HG03575 (cell line): ENCODE data around the gene SLC13A5.
"Not testable (repeated sequence)": the region's sequence is repeated elsewhere in the genome, so short reads cannot be mapped to it uniquely, and the experiment has no call there.

Experiments
- ATAC-seq: cut with Tn5 transposase; IDR thresholded peaks from one replicate; pipeline ENCODE4 v1.9.1; 2021; ENCODE audit not compliant: unreplicated experiment, insufficient number of reproducible peaks, low FRiP score; ENCODE audit errors: extremely low read depth

Gene SLC13A5

DNA sequence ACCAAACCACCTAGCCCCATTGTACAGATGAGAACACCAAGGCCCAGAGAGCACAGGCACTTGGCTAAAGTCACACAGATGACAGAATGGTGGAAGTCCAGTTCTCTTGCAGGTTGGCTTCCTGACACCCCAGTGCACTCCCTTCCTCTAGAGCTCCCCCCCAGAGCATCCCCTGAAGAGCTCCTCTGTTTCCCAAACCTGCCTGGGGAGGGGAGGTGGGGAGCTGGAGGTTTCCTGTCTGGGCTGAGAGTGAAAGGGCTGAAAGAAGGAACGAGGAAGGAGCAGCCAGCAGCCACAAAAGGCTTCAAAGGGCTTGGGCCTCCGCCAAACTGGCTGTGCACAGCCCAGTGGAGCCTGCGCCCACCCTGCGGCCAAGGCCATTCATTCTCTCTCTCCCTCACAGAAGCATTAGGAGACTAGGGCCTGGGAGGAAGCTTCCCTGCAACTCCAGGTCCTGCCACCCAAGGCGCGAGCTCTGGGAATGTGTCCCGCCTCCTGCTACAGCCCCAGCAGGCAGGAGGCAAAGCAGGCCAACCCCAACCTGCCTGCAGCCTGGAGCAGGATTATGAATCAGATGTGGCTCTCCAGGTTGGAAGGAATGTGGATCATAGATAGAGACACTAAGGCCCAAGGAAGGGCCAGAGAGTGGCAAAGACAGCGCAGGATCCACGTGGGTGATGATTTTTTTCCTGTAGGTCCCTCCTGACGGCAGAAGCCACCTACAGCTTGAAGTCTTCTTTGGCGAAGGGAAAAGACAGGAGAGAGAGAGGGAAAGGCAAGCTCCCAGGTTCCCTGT, 913 bp downstream of the SLC13A5 start:
- ATAC-seq = no peak

DNA sequence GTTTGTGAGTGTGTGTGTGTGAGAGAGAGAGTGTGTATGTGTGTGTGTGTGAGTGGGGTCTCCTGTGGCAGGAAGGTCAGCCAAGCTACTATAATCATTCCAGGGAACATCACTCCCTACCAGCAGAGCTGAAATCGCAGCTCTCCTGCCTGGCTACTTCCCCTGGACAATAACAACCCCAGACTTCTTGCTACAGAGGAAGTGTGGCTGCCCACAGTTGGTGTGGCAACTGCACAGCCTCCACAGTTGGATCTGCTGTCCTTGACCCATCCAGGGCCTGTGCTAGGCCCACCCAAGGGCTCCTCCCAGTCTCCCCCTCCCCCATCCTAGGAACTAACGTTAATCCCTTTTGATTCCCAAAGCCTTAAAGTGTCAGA, 1.5 kb downstream of the SLC13A5 start:
- ATAC-seq = no peak

GRCh38 chr17:6711081-6711674, 2.0 kb downstream of the SLC13A5 start:
- ATAC-seq = no peak

DNA sequence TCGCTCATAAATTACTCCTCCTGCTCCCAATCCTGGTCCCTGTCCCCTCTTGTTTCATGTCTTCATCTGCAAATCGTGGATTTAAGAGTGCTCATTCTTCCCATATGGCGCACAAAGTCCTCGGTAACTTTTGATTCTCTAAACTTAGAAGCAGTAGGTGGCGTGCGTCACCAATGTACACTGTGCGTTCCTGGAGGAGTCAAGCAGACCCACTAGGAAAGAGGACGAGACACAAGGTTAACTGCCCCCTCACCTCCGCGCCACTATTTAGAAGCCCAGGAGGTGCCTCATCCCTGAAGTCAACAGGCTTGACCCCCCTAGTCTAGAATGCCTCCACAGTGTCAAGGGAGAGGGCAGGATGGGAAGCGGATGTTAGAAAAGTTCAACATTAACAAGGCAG, 2.9 kb downstream of the SLC13A5 start:
- ATAC-seq = no peak

GRCh38 chr17:6708357-6708961, 4.7 kb downstream of the SLC13A5 start:
- ATAC-seq = no peak

DNA sequence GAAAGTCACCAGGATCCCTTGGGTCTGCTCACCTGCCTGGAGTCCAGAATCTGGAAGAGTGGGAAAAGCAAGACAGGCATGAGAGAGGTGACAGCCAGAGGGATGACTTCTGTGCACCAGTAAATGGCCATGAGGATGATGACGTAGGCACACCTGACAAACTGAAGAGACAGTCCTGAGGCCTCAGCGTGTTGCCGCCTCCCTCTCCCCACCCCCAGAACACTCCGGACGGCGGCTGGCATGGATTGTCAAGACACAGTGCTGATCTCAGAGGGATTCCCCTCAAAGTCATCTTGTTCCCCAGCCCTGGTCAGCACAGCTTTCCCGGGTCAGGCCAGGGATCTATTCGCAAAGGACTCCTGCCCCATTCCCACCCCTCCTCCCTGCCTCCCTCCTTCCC, 6.2 kb downstream of the SLC13A5 start:
- no peak for ATAC-seq

- ATAC-seq = no peak
Measured at GRCh38 chr17:6706499-6706898, 6.7 kb downstream of the SLC13A5 start.

- ATAC-seq = no peak
Measured at GRCh38 chr17:6704470-6705052, 8.6 kb downstream of the SLC13A5 start.

GRCh38 chr17:6703751-6704150, 9.4 kb downstream of the SLC13A5 start:
- no peak for ATAC-seq

DNA sequence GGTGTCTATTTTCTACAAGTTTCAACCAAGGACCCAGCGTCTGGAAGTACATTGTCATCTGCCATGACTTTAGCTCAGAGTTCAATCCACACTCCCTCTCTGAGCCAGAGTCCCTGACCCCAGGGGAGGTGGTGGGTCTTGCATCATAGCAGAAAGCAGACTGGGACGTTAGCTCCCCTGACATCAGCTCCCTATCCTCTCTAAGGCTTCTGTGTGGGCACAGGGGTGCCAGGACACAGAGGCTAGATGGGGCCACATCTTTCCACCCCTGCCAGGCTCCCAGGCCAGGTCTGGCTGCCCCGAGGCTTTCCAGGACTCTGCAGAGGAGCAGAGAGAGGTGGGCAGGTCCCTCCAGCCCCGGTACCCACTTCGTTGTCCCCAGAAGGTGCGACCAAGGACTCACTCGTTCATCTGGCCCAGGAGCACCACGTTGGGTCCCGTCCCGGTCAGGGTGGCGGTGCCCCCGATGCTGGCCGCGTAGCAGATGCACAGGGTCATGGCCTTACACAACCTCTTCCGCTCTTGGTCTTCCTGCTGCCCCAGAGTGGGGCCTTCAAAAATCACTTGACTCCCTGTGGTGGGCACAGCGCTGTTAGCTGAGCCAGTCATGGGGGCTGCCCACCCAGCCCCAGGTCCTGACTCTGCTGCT, 10.5 kb downstream of the SLC13A5 start:
- ATAC-seq = no peak

- no peak for ATAC-seq
Measured at GRCh38 chr17:6701719-6702118, 11.4 kb downstream of the SLC13A5 start.

- no peak for ATAC-seq
Measured at GRCh38 chr17:6700948-6701307, 12.2 kb downstream of the SLC13A5 start.

DNA sequence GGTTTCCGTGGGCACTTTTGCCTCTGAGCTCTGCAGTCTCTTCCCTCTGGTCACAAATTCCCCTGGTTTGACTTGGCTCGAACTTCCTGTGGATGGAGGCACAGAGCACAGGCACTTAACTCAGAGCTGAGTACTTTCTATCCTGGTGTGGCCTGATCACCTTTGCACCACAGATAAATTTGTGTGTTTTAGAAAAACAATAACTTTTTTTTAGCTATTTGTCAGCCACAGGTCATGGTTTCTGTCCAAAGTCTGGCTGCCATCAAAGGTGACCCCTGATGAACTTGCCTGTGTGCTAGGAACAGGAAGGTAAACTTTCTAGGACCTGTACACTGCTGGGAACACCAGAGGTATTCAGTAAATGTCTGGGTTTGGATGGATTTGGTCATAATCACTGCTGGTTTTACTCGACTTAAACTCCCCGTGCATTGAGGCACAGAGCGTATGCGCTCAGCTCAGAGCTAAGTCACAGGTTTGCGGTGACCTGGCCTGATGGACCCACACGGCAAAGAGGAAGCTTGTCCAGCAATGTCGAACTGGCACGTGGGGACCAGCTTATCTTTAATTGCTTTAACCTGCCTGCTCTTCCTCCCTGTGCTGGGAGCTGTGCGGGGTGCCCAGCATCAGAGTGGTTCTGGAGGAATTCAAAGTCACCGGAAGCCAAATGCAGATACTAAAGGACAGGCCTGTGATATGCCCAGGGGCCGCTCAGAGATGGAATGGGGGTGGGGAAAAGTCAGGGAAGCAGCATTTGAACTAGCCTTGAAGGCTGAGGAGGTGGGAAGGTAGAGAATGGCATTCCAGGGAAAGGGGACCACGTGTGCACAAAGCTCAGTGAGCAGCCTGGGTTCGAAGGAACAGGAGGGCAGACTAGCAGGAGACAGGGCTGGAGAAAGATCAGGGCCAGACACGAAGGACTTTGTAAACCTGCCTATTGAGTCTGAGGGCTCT, 12.9 kb downstream of the SLC13A5 start:
- ATAC-seq = no peak

- no peak for ATAC-seq
Measured at GRCh38 chr17:6698004-6698403, 15.2 kb downstream of the SLC13A5 start.

- ATAC-seq = no peak
Measured at GRCh38 chr17:6696906-6697305, 16.3 kb downstream of the SLC13A5 start.

DNA sequence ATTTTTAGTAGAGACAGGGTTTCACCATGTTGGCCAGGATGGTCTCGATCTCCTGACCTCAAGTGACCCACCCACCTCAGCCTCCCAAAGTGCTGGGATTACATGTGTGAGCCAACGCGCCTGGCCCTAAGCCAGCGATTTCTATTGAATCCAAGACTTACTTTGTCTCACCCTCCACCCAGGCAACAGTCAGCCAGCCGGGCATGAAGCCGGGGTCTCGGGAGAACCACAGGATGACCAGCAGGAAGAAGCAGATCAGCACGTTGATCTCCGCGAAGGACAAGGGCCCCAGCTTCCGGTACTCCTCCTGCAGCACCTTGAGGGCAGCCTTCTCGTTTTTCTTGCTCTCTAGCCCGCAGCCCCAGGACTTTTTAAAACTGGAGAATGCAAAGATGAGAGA, 17.6 kb downstream of the SLC13A5 start:
- no peak for ATAC-seq

- no peak for ATAC-seq
Measured at GRCh38 chr17:6695051-6695450, 18.1 kb downstream of the SLC13A5 start.

DNA sequence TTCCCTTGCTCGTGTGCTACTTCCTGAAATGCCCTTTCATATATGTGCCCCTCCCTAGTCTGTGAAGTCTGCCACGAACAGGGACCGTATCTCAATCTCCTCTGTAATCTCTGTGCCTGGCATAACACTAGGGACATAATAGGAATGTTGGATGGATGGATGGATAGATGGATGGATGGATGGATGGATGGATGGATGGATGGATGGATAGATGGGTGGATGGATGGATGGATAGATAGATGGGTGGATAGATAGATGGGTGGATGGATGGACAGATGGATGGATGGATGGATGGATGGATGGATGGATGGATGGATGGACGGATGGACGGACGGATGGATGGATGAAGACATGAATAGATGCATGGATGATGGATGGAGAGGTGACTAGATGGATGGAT, 21.2 kb downstream of the SLC13A5 start:
- not testable (repeated sequence) for ATAC-seq

DNA sequence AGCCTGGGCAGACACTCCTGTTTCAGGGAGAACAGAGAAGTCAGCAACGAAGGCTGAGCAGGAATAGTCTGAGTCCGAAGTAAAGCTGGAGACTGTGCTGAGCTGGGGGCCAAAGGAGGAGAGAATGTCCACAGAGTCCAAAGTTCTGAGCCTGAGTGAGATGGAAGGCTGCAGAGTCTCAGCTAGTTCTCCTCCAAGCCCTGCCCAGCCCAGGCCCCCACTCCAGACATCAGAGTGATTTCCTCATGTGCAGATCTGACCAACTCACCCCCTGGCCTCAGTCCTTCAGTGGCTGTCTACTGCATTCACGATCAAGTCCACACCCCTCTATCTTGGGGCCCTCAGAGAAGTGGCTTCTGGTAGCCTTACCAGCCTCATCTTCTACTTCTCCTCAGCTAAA, 21.6 kb downstream of the SLC13A5 start:
- no peak for ATAC-seq
